A549 treated with ZK216348 at 1 μM for 4 hours (cell line): ENCODE data around the gene TGIF2LY. TPM values are rescaled to one million over a fixed set of nuclear protein-coding genes. Genes with fewer than 3 reads are reported as not detected.

Source experiments
- total RNA-seq: library from RNA; stranded (reverse); fragments of 200-300 nt; extraction: Qiagen RNA extraction; gene quantifications from 5 replicates; pipeline ENCODE4 v1.2.3, GENCODE V29; 2022; ENCODE audit warnings: low read depth

The TGIF2LY gene
- not detected in 5 replicates for total RNA-seq

DNA sequence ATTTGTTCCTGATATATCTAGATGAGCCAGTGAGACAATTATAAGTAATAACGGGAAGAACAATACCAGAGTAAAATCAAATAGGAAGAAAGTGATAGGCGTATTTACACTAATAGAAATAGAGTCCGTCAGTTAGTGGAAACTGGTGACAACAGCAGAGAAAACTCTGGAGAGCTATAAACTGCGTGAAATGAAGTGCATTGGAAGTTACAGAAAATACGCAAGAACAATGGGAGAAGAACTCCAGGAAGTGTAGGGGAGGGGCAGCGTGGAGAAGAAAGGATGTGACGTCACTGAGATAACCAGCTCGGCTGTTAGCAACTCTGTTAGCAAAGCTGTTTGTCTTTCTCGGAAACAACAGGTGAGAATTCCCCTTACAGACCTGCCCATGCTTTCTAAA, at the start of gene TGIF2LY:
Gene TGIF2LY (plus strand): TSS at position 301 of the 400 bp plus-strand sequence. CDS start 178 bp downstream, outside the sequence.

